CD4-positive, alpha-beta T cell treated with Interleukin-10 for 1 hour (primary cell): Measurements from ENCODE around the gene PLPP1.

Experiments
- DNase-seq: peaks from one replicate; pipeline ENCODE4 v3.0.0-alpha.2; 2020

The PLPP1 gene

GRCh38 chr5:55534436-55535198 is at the start of gene PLPP1:
TSS of gene PLPP1 (minus strand) at chr5:55534964. CDS start at chr5:55534629, 335 bp downstream.
- peak; percentile 85 for DNase-seq

DNA sequence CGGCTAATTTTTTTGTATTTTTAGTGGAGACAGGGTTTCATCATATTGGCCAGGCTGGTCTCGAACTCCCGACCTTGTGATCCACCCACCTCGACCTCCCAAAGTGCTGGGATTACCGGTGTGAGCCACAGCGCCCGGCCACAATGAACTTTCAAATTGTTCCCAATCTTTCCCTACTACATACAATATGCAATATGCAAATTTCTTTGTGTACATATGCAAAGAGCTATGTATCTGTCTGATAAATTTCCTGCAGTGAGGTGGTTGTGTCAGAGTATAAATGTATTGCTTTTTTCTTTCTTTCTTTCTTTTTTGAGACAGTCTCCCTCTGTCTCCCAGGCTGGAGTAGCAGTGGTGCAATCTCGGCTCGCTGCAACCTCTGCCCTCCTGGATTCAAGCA is 48.8 kb upstream of the PLPP1 start:
- no peak for DNase-seq

DNA sequence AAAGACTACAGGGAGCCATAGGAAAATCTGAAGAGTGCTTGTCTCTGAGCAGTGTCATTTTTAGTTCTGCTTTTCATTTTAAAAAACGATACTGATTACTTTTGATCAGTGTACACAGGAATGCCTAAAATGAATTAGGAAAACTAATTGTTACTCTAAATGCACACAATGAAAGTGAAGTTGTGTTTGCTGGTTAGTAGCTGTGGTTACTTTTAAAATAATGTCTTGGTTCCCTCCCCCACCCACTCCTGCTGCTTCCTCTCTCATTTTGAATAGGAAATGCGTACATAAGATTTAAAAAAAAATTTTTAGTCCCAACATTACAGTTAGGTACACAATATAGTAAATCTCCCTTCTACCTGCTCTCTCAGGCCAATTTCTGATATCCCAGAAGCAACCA is 47.5 kb upstream of the PLPP1 start:
- DNase-seq: peak; percentile 11

DNA sequence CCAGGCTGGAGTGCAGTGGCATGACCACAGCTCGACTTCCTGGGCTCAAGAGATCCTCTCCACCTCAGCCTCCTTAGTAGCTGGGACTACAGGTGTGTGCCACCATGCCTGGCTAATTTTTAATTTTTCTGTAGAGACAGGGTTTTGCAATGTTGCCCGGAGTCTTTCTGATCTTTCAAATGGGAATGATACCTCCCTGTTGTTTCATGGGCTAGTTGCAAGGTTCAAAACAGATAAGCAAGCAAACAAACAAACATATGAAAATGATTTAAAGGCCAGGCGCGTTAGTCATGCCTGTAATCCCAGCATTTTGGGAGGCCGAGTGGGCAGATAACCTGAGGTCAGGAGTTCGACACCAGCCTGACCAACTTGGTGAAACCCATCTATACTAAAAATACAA is 45.3 kb upstream of the PLPP1 start:
- DNase-seq: no peak

DNA sequence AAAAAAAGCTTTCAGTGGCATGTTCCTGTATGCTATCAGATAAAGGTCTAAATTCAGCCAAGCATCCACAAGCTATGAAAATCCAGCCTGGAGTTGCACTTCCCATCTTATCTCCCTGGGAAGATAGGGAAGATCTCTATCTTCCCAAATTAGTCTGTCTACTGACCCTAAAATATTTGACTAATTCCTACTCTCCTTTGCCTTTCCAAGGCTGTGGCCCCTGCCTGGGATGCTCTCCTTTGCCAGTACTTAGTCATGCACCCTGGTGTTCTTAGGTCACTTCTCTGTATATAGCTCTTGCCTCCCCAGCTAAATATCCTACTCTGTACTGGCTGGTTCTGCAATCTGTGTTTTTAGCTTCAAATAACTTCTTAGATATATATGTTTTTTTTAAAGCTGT is 44.0 kb upstream of the PLPP1 start:
- DNase-seq: no peak

- DNase-seq: no peak
These were observed 42.7 kb upstream of the PLPP1 start for GRCh38 chr5:55577353-55578060.

DNA sequence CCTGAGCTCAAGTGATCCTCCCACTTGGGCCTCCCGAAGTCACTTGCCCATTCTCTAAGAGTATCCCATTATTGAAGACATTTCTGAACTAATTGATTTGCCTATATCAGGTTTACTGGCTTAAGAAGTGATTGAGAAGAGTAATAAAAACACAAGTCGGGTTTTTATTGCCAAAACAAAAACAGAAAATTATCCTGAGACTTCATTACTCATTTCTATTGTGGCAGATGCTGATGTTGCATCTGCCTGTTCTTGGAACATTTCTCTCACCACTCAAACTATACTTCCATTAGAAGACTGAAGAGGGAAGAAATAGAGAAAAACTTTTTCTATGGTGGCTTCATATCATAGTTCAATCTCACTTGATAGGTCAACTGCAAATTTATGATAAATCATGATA is 41.9 kb upstream of the PLPP1 start:
- no peak for DNase-seq

GRCh38 chr5:55575815-55576583 is 41.2 kb upstream of the PLPP1 start:
- DNase-seq: no peak

GRCh38 chr5:55572600-55572999 is 37.8 kb upstream of the PLPP1 start:
- DNase-seq: no peak

GRCh38 chr5:55572020-55572419 is 37.3 kb upstream of the PLPP1 start:
- no peak for DNase-seq

- DNase-seq: no peak
These were observed 35.8 kb upstream of the PLPP1 start for GRCh38 chr5:55570570-55570969.

DNA sequence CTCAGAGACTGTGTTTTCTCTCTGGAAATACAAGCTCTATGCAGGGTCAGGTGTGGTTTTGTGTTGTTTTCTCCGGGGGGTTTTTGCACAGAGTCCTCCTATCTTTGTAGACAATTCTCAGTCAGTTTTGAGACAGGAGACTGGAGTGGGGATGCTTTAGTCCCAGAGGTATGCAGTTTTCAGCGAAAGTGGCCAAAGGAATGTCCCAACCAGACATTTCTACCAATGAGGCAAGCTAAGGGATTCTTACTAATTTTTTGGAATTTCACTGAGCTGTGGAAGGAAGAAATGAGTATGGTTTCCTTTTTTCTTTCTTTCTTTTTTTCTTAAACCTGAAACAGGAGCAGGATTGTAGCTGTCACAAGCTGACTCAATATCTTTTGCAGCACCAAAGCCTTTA is 35.3 kb upstream of the PLPP1 start:
- no peak for DNase-seq

- no peak for DNase-seq
These were observed 34.7 kb upstream of the PLPP1 start for GRCh38 chr5:55569513-55569865.

GRCh38 chr5:55568654-55569512 is 34.1 kb upstream of the PLPP1 start:
- DNase-seq: no peak

GRCh38 chr5:55564721-55565120 is 30.0 kb upstream of the PLPP1 start:
- DNase-seq: no peak

- DNase-seq: no peak
These were observed 23.7 kb upstream of the PLPP1 start for GRCh38 chr5:55558484-55558883.

DNA sequence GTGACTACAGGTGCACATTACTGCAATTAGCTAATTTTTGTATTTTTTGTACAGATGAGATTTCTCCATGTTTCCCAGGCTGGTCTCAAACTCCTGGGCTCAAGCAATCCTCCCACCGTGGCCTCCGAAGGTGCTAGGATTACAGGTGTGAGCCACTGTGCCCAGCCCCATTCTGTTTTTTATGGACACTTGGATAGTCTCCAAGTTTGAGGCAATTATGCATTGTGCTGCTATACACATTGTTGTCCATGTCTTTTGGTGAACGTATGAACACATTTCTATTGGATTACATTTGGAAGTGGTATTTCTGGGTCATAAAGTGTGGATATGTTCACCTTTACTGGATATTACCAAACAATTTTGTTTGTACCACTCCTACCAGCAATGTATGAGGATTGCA is 22.4 kb upstream of the PLPP1 start:
- DNase-seq: no peak

DNA sequence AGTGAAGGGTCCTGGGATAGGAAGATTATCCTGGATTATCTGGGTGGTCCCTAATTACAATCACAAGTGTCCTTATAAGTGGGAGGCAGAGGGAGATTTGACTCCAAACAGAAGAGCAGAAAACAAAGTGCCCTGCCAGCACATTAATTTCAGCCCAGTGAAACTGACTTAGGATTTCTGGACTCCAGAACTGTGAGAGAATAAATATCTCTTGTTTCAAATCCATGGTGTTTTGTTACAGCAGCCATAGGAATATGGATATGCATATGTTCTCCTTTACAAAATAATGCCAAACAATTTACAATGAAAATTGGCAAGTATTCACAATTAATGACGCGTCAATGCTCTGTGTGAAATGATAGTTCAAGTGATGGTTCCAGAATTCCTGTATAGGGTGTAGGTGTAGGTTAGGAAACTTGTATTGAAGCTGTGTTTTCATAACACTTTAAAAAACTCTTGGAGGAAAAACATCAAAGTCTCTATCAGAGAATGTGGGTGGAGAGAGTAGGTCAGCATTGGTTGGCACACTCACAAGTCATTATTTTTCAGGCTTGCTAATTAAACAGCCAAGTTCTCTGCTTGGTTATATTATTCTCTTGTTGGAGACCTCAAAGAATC is 19.9 kb upstream of the PLPP1 start:
- no peak for DNase-seq

GRCh38 chr5:55551904-55552303 is 17.1 kb upstream of the PLPP1 start:
- DNase-seq: no peak

DNA sequence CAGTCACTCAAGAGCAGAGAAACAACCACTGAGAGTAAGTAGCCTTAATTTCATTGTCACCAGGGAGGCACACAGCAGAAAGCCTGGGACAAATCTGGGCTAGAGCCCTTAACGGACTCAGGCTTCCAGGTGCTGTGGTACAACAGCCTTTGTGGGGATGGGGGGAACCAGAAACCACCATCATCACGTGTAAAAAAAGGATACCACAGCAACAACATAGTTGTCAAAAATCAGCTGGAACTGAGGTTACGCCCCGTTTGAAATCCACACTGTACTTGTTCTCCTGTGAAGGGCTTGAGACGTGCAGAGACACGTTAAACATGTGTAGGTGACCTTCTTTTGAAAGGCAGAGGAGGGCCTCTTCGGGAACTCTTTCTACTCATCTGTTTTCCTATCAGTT is 16.6 kb upstream of the PLPP1 start:
- DNase-seq: no peak

DNA sequence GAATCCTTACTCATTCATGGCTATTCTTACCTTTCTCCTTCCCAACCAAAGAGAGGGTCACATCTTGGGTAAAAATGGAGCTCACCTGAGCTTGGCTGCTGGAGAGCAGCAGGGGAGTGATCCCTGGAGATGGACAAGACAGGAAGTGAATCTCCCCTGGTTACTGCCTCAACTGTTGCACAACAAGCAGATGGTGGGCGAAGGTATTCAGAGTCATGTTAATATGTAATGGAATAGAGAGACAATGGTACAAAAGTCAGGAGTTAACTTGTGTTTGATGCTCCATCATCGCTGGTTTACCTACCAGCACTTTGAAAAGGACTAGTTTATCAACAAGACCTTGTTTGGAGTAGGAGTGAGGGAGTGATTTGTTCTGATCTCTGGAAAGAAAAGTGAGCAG is 13.0 kb upstream of the PLPP1 start:
- DNase-seq: no peak

DNA sequence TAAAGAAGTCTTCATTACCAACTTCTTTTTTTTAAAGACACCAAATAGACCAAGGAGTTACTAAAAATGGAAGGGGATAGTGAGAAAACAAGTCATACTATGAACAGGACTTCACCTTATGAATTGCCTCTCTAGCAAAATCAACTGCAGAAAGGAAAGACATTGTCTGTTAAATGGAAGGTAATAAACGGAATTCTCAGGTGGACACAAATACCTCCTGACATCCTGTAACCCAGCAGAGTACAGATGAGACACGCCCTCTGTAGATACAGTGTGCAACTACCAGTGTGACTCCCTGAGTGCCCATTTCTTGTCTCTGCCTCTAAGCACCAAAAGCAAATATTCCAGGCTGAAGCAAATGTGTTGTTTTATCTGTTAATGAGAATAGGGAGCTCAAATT is 12.2 kb upstream of the PLPP1 start:
- DNase-seq: no peak

DNA sequence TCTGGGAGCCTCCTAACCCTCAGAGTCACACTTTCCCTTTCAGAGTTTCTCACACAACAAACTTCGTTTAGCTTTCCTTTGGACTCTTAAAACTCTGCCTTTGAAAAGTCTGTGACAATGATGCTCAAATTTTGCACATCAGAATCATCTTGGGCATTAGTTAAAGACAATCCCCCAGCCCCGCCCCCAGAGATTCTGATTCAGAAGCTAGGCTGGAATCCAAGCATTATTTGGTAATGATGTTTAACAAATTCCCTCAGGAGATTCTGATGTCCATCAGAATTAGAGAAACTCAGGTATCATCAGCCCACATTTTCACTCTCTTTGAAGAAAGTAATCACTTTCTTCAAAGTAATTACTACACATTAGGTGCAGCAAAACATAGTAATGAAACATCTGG is 9.6 kb upstream of the PLPP1 start:
- no peak for DNase-seq
